ENCODE measurements around the gene CDK14.
"Not testable (repeated sequence)": the region's sequence is repeated elsewhere in the genome, so short reads cannot be mapped to it uniquely, and the experiment has no call there.

CDK14 gene

DNA sequence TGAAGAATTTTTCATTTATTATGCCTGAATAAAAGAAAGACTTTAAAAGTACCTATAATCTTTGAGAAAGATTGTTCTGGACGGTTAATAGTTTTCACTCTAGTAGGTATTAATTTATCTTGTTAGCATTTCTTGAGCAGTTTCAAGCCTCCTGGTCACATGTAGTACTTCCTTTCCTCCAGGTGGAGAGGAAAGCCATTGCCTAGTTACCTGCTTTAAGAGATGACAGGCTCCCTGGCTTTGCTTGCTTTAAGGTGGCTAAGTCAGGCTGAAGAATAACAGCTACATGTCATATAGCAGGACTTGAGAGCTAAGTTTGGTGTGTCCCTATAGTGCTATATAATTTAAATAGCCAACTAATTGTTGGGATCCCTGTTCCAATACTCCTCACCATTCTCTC lies 160.2 kb downstream of the CDK14 start:
- DNase-seq (ENCODE audit: low read depth in 3 of 3) = no peak

DNA sequence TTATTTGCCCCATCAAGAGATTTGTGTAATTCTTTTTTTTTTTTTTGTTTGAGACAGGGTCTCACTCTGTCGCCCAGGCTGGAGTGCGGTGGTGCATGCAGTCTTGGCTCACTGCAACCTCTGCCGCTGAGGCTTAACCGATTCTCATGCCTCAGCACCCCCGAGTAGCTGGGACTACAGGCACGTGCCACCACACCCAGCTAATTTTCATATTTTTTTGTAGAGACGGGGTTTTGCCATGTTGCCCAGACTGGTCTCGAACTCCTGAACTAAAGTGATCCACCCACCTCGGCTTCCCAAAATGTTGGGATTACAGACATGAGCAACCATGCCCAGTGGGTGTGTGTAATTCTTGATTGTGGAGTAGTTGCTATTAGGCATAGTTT lies 161.4 kb downstream of the CDK14 start:
- not testable (repeated sequence) for DNase-seq (ENCODE audit: low read depth in 3 of 3)

DNA sequence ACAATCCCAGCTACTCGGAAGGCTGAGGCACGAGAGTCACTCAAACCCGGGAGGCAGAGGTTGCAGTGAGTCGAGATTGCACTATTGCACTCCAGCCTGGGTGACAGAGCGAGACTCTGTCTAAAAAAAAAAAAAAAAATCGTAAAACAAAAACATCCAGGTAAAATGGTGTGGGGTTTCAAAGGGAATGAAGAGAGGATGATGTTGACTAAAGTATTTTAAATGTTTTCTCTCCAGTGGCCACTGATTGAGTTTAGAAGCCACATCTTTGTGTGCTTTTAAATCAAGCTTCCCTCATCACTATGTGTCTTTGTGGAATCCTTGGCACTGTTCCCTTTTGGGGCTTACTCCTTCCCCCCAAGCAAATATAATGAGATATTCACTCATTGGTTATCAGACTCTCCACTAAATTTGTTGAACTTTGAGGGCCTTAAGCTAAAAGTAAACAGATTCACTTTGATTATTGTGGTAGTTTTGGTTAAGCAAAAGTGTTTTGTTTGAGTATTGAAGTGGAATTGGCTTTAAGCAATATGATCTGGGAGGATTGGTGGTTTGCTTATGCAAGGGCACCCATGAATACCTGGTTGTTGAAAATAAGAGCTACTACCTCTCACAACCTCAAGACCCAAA lies 162.9 kb downstream of the CDK14 start:
- DNase-seq (ENCODE audit: low read depth in 3 of 3) = no peak

DNA sequence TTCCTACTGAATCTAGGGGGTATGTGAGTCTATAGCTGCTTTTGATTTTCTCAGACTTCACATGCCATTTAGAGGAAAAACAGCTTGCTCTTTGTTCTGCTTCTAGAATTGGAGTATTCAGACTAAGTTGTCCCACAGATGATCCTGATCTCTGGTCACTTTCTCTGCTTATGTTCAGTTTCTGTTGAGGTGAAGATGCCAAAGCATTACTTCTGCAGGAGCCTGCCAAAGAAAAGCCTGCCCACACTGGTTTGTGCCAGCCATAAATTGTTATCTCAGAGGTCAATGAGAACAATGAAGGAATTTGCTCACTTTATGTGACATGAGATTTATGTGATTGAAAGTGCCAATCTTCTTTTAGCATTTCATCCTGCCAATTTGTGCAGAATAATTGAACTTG lies 163.6 kb downstream of the CDK14 start:
- DNase-seq (ENCODE audit: low read depth in 3 of 3) = no peak

DNA sequence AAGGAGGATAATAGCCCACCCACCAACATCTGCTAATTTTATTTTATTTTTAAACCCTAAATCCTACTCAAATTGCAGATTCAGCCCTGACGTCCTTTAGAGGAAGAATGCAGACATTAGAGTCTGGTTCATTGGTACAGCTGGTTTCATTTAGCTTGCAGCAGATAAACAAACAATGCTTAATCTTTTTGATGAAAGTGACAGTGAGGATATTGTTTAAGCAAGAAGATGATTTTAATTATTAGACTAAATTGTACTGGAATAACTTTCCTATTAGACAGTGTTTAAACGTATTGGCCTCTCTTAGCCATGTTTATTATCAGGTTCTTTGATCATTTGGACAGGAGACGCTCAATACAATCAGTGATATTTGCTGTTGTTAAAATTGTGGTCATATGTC lies 164.8 kb downstream of the CDK14 start:
- no peak for DNase-seq (ENCODE audit: low read depth in 3 of 3)

DNA sequence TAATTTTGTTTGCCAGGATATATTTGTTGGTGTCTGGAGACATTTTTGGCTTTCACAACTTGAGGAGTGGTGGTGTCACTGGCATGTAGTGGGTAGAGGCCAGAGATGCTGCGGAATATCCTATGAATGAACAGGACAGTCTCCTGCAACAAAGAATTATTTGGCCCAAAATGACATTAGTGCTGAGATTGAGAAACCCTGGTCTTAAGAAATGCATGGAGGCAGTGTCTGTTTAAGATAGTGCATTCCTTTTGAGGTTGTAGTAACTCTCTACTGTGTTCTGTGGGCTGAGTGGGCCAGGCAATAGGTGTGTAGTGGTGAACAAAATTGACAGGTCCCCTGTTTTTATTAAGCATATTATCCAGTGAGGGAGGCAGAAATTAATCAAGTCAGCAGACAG lies 165.5 kb downstream of the CDK14 start:
- DNase-seq (ENCODE audit: low read depth in 3 of 3) = no peak

DNA sequence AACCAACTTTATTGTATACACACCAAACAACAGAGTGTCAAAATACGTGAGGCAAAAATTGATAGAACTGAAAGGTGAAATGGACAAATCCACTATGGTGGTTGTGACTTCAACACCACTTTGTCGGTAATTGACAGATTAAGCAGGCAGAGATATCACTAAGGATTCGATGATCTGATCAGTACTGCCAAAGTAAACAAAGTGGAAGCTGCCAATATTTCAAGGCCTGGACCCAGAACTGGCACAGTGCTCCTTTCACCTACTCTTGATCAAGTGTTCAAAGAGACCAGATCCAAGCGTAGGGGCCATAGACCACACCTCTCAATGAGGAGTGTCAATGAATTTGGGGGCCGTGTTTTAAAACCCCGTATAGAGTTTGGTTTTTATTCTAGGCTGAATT lies 167.0 kb downstream of the CDK14 start:
- no peak for DNase-seq (ENCODE audit: low read depth in 3 of 3)

DNA sequence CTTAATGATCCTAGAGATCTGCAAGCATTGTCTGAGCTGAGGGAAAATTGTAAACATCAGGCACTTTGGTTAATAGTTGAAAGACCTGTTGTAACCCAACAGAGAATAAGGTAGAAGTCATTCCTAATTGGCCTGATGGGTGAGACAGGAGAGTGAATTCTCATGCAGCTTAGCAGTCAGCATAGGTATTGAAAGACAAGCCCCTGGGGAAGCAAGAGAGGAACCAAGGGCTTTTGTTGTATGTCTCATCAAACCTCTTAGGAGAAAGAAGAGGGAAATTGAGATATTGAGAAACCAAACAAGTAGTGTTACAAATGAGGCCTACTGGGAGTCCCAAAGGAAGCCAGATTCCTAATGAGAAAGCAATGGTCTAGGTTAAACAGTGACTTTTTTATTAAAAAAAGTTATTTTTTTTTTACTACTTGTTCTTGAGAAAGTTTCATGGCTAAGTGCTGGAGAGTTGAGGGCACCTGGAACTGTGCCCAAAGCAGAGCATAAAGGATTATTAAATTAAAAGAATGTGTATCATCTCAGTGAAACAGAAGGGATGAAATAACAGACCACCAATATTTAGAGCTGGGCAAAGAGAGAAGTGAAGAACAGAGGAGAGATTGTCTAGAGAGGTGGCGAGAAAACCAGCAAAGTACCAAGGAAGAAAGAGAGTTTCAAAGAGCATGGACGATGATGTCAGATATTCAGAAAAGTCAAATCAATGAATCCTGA lies 168.9 kb downstream of the CDK14 start:
- no peak for DNase-seq (ENCODE audit: low read depth in 3 of 3)

DNA sequence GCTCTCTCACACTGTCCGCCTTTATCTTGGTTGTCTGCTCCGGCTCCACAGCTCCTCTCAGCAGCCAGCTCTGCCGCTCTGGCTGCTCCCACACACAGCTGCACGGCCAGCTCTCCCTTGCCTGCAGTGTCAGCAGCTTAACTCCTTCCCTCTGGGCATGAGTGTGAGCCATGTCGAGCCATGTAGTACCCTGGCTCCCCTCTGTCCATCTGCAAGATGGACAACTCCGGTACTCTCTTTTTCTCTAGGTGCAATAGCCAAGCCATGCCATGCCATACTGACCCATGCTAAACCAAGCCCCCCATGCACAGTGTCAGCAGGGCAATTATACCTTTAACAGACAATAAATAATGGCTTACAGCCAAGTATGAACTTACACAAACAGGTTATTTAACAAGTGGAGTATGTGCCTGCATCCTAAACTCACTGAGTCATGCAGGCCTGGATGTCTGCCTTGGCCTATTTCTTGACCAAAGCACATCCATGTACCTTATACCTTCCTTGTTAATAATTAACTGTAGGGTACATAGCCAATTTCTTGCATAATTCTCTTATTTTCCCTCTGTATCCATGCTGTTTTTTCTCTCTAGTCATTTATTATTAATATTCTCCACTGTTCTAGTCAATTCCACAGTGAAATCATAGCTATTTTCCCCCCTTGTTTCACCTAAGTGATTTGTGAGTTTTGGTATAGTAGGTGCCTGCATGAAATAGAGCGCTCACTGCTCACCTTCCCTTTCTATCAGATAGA lies 170.9 kb downstream of the CDK14 start:
- no peak for DNase-seq (ENCODE audit: low read depth in 3 of 3)

DNA sequence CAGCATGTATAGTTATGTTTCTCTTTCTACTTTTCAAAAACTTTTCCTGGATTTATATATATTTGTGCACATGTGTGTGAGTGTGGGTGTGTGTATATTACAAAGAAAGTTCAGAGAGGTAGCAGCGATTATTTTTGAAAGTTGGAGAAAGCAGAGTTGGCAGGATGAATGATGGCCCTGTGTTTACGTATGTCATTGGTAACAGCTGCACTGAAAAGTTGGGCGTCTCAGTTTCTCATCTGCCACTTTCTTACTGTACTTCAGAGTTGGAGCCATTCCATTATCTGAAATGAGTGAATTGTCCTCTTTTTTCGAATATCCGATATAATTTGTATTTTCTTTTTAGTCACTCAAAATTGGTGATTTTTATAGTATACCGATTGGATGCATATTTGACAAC lies 172.2 kb downstream of the CDK14 start:
- DNase-seq (ENCODE audit: low read depth in 3 of 3) = no peak

DNA sequence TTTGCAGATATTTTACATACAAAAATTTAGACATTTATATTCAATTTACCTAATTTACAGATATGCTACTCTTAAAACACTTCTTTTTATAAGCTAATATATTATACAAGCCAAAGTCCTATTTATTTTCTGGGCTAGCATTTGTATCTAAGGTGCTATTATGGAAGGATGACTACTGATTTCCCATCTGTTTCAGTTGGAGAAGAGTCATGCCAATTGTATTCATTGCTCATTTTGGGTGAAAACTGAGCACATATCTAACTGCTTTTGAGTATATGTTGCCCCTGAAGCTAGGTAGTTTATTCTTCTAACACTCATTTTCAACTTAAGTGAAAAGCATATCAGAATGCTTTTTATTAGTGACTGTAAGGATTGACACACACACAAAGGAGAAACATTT lies 172.9 kb downstream of the CDK14 start:
- no peak for DNase-seq (ENCODE audit: low read depth in 3 of 3)

DNA sequence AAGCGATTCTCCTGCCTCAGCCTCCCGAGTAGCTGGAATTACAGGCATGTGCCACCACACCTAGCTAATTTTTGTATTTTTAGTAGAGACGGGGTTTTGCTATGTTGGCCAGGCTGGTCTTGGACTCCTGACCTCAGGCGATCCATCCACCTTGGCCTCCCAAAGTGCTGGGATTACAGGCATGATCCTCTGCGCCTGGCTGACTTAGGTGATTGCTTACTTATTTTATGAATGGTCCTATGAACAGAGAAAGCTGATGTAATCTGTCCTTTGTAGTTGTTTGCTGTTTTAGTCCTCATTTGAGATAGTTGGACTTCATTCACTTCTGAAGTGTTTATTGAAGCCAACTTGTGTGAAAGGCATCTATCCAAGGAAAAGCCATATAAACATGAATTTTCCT lies 173.4 kb downstream of the CDK14 start:
- DNase-seq (ENCODE audit: low read depth in 3 of 3) = not testable (repeated sequence)

DNA sequence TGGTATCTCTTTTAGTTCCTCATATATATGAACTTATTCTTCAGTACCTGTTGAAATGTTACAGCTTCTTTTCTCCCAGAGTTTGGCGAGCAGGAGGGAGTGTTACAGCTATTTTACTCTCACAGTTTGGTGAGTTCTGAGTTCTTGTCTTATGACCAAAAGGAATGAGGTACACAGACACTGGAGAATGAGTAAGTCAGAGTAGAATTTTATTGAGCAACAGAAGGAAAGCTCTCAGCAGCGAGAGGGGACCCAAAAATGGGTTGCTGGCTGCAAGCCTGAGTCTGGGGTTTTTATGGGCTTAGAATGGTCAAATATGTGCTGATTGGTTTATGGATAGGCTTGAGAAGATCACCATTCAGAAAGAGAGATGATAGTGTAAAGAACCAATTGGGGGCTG lies 175.2 kb downstream of the CDK14 start:
- no peak for DNase-seq (ENCODE audit: low read depth in 3 of 3)

DNA sequence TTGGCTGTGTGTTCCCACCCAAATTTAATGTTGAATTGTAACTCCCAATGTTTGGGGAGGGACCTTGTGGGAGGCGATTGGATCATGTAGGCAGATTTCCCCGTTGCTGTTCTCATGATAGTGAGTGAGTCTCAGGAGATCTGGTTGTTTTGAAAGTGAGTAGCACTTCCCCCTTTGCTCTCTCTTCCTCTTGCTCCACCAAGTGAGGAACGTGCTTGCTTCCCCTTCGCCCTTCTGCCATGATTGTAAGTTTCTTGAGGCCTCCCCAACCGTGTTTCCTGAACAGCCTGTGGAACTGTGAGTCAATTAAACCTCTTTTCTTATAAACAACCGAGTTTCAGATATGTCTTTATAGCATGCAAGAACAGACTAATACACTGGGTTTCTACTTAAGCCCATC lies 176.3 kb downstream of the CDK14 start:
- DNase-seq (ENCODE audit: low read depth in 3 of 3) = no peak

DNA sequence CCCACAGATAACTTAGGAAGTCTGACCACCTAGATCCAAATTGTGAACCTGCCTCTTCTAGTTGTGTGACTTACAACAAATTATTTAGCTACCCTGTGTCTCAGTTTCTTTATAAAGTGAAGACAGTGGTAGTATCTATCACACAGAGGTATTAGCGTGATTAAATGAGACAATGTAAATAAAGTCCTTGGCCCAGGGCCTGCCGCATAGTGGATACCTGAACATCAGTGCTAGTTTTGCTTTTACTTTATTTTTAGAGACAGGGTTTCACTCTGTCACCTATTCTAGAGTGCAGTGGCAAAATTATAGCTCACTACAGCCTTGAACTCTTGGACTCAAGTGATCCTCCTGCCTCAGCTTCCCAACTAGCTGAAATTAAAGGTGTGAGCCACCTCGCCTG lies 177.1 kb downstream of the CDK14 start:
- no peak for DNase-seq (ENCODE audit: low read depth in 3 of 3)

DNA sequence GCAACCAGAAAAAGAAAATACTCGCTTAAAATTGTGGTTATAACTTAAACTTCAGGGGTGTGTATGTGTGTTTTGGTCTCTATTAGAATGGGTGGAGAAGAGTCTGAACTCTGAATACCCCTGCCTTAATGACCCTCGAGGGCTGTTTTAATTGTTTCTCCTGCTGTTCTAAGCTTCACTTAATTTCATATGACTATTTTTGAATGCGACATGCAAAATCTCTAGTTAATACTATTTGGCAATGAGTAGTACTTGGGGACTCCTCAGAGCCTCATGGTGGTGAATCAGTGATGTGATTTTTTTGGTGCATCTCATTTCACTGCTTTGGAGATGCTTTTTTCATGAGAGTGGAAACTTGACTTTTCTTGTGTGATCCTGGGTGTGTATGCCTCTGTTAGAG lies 178.6 kb downstream of the CDK14 start:
- DNase-seq (ENCODE audit: low read depth in 3 of 3) = no peak

DNA sequence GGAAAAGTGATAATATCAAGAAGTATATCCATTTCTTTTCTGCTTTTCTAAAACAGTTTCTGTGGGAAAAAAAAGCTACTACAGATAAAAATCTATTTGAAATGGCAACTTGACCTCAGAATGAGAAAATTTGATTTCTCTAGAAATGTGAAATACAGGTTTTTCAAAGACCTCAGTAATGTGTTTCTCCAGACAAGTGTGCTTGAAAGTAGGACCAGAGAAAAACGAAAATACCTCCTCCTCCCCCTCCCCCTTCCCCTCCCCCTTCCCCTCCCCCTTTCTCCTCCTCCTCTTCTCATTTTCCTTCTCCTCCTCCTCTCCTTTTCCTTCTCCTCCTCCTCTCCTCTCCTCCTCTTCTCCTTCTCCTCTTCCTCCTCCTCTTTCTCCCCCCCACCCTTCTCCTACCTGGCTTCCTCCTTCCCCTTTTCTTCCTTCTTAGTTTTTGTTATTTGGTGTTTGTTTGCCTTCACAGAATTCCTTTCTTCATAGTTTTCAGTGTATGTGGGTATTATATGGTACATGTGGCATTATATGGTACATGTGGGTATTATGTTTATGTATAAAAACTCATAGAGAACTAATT lies 179.4 kb downstream of the CDK14 start:
- no peak for DNase-seq (ENCODE audit: low read depth in 3 of 3)

DNA sequence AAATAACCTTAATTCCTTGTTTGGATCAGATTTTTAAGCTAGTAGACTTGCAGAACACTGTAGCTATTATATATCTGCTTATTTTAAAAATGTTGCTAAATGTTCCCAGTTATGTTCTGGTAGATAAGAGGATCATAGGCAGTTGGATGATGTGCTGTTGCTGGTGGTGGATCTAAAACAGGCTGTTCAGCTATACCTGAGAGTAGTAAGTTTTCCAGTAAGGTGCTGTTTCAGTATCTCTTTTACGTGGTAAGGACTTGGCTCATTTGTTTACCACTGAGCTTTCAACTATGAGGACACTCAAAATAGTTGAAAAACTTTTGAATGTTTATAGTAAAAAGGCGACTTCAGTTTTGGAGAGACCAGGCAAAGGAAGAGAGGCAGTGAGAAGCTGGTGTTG lies 180.9 kb downstream of the CDK14 start:
- no peak for DNase-seq (ENCODE audit: low read depth in 3 of 3)

DNA sequence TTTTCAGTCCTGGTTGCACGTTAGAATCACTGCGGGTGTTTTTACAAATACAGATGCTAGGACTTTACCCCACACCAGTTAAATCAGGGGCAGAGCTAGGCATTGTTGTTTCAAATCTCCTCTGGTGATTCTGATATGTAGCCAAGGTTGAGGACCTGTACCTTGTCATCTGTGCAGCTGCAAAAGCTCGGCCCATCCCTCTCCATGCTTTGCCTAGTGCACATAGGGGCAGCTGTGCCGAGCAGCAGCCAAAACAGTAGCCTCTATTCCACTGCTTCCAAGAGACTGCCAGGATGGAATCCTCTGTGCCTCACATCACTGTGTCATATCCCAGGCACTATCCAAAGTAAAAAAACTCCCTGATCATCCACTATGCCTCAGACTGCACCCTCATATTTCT lies 181.3 kb downstream of the CDK14 start:
- no peak for DNase-seq (ENCODE audit: low read depth in 3 of 3)

DNA sequence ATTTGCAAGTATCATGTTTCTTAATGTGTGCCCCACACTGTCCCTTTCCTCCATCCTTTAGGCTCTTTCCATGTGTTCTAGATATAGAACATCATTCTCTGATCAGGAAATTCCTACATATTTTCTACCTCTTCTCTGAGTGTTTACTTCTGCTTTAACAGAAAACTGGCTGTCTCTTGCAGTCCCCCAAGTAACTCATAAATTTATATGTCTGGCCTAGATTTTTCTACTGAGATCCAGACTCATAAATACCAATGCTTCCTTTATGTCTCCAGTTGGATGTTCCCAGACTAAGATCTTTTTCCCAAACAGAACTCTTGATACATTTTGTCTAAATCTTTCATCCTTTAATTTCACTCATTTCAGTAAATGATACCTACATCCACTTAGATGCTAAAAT lies 181.8 kb downstream of the CDK14 start:
- no peak for DNase-seq (ENCODE audit: low read depth in 3 of 3)

DNA sequence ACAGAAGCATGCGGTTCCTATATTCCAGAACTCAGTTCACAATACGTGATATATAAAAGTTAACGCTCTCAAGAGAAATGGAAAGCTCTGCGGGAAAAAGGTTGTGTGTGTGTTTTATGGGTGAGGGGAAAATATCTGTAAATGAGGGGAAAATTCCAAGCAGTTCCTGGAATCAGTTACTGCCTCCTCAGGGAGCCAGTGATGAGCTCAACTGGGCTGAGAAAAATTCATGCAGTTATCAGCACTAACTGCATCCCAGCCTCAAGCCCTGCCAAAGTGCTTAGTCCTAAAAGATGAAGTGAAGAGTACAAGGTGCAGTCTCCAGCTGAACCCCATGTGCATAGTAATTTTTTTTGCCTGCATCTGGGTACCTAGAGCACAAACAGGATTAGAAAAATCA lies 191.9 kb downstream of the CDK14 start:
- DNase-seq (ENCODE audit: low read depth in 3 of 3) = no peak

DNA sequence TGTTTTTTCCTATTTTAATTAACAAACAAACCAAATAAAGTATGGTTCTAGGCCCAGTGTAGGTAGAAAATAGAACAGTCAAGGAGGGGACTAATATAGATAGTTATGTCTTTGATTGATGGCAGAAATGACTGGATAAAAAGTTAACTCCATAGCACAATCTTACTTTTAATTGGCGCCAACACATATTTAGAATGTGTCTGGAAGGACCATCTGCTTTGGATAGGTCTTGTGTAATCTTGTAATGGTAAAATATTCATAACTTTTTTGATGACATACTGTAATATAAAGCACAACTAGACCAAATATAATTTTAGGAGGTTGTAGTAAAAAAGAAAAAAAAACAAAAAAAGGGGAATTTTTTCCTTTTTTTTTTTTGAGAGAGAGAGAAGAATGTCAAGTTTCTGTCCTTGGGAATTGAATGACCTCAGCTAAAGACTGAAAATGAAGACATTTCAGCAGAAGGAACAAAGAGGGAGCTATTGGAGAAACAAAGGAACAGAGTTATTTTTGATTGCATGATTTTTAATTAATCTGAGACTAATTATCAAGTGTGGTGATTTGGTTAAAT lies 193.7 kb downstream of the CDK14 start:
- no peak for DNase-seq (ENCODE audit: low read depth in 3 of 3)

DNA sequence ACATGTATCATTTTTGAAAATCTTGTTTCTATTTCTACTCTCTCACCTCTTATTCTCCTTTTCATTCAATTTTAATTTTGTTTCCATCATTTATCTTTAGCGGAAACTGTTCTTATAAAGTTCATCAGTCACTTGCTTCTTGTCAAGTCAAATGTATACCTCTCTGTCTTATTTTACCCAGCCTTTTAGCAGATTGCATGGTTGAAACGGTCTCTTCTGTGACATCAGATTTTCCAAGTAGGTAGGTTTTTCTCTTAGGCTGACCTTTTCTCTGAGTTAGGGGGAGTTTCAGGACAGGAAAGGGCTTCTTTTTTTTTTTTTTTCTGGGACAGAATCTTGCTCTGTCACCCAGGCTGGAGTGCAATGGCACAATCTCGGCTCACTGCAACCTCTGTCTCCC lies 195.5 kb downstream of the CDK14 start:
- DNase-seq (ENCODE audit: low read depth in 3 of 3) = no peak
